Stimulated activated CD8-positive, alpha-beta memory T cell treated with anti-CD3 and anti-CD28 coated beads, Interleukin-12 subunit alpha, Interleukin-12 subunit beta, amount 100 ng/mL, for 24 hours (primary cell): ENCODE measurements around the gene BARD1.
"Not testable (repeated sequence)": the region's sequence is repeated elsewhere in the genome, so short reads cannot be mapped to it uniquely, and the experiment has no call there.

Experiments used
- DNase-seq: peaks from one replicate; pipeline ENCODE4 v3.0.0-alpha.2; 2020; ENCODE audit errors: extremely low read depth

Gene BARD1

GRCh38 chr2:214808981-214809750 is at the start of gene BARD1:
Gene BARD1, minus strand, starts transcription at chr2:214809683. Its CDS starts 114 bp downstream, at chr2:214809569.
- peak; percentile 7 for DNase-seq

DNA sequence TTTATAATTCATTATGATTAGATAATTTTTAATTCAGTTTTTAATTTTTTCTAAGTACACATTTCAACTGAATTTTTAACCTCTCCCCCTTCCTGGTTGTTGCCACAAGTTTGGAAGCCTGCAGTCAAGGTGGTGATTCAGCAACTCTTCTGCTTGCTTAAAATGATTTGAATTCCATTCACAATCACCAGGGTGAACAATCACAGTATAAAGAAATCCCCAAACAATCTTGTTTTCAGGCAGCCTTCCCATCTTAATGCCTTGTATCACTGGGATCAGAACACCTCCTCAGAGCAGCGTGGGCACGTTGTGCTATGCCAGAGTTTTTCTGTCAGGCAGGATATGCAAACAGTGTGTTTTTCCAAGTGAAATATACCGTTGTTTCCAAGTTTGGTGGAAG is 46.7 kb upstream of the BARD1 start:
- DNase-seq: no peak

GRCh38 chr2:214853906-214854305 is 44.4 kb upstream of the BARD1 start:
- no peak for DNase-seq

- DNase-seq: no peak
Measured at GRCh38 chr2:214843823-214844222, 34.3 kb upstream of the BARD1 start.

DNA sequence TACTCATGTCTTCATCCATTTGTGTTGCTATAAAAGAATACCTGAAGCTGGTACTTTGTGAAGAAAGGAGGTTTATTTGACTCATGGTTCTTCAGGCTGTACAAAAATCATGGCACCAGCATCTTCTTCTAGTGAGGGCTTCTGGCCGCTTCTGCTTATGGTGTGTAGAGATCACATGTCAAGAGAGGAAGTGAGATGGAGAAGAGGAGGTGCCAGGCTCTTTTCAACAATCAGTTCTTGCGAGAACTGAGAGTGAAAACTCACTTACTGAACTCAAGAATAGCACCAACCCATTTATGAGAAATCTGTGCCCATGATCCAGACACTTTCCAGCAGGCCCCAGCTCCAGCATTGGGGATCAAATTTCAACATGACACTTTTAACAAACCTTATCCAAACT is 30.0 kb upstream of the BARD1 start:
- DNase-seq: no peak

GRCh38 chr2:214837466-214837865 is 28.0 kb upstream of the BARD1 start:
- no peak for DNase-seq

DNA sequence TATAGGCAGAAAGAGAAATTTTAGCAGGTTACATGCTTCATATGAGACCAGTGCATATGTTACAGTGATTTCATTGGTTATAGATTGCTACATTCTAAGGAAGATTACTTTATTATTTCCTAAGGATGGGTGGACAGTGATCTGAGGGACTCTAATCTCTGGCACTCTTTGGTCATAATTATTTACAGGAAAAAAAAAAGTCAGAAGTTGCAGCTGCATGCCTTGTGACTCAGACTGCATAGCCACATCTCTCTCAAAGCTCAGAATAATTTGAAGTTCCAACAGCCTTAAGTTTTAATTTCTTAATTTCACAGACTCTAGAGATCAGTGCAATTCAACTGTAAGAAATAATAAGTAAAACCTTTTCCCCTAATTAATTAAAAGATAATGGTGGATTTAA is 27.1 kb upstream of the BARD1 start:
- DNase-seq: no peak

DNA sequence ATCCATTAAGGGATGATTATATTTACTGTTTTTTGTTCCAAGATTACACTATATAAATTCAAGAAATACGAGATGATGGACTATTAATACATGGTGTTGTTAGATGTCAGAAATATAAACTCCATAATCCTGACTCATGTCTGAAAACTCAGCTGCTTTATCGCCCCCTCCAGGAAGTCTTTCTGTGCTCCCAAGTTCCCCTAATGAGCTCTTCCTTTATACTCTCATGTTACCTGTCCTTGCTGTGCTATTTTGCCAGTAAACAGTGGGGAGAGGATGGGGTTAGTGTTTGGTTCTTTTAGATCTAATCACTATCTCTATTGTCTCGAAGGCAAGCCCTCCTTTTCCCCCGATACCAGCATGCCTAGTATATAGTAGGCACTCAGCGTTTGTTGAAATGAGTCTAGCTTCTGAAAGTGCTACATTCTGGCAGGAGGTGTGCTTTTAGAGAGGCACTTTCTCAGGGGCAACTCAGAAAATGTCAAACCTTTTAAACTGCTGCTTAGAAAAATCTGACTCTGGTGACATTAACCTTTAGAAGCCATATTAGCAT is 21.4 kb upstream of the BARD1 start:
- DNase-seq: no peak

- no peak for DNase-seq
Measured at GRCh38 chr2:214816008-214816533, 6.6 kb upstream of the BARD1 start.

DNA sequence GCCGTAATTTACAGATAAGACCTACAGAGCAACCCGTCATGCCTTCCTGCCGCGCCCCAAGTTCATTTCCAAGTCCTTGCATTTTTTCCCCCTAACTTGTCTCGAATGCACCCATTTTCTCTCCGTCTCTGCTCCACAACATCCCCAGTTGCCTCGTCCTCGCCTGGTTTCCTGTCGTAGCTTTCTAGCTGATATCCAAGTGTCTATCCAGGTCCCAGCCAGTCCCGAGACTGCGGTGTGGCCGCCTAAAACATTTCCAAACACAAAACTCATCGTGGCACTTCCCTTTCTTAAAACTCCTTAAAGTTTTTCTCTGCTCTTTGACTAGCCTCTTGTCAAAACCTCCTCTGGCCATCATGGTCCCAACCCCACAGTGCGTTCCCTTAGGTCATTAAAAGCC is 1.2 kb upstream of the BARD1 start:
- DNase-seq: no peak

DNA sequence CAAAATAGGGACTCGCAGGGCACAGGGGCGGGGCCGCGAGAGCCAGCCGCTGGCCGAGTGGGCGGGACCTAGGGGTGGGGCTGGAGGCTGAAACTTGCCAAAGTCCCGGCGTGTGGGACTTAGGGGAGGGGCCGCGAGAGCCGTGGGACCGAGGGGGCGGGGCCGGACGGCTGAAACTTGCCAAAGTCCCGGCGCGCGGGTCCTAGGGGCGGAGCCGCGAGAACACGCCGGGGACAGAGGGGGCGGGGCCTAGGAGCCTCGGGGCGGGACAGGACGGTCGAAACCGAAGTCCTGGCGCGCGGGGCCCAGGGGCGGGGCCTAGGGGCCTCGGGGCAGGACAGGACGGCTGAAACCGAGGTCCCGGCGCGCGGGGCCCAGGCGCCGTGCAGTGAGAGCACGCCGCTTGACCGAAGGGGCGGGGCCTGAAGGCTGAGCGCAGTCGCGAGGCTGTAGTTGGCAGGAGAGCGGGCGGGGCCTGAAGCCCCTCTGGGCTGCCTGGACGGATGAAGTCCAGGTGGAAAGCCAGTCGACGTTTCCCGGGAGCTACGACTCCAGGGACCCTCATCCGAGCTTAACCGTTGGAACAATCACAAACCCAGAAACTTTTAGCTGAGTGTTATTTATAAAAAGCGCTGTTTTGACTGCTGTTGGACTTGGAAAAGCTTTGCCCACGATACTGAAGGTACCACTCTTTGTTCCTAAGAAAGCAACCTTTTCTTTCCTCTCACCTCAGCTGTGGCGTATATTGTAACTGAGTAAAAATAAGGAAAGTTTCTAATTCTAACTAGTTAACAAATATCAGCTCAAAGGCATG is 475 bp upstream of the BARD1 start:
- peak; percentile 99 for DNase-seq

GRCh38 chr2:214807653-214808052 is 1.8 kb downstream of the BARD1 start:
- DNase-seq: no peak

GRCh38 chr2:214801768-214802397 is 7.6 kb downstream of the BARD1 start:
- no peak for DNase-seq

DNA sequence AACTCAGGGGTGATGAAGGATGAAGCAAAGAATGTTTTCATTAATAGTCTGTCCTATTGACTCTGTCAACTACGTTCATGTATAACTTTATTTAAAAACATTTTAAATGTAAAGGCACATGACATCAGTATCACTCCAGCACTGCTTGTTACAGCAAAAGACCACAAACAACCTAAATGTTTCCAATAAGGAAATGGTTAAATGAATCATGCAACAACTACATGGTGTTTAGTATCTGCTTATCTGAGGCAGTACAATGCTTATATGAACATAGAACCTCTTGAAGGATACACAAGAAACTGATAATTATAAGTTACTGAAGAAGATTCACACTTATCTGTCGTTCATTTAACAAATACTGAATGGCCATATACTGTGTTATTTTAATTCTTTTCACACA is 8.4 kb downstream of the BARD1 start:
- no peak for DNase-seq

GRCh38 chr2:214800180-214800579 is 9.3 kb downstream of the BARD1 start:
- no peak for DNase-seq

DNA sequence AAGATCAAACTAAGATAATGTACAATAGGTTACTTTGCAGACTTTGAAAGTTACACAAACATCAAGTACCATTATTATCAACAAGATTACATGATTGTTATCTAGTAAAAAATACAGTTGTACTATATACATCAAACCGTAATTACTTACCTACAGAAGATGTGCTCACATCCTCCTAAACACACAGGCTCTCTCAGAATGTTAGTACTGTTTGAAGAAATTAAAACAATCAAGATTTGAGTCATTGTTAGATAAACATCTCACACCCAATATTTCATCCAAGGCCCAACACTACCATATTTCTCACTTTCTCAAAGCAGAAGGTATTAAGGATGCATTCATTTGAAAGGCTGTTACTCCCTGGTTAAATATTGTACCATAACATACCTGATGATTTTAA is 12.6 kb downstream of the BARD1 start:
- DNase-seq: no peak

DNA sequence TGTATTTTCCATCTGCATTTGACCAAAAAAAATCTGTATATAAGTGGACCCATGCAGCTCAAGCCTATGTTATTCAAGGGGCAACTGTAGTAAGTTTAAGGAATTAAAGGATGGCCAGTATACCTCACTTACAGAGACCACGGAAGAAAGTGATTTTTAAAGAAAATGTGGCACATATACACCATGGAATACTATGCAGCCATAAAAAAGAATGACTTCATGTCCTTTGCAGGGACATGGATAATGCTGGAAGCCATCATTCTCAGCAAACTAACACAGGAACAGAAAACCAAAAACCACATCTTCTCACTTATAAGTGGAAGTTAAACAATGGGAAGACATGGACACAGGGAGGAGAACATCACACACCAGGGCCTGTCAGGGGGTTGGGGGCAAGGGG is 26.3 kb downstream of the BARD1 start:
- DNase-seq: not testable (repeated sequence)

DNA sequence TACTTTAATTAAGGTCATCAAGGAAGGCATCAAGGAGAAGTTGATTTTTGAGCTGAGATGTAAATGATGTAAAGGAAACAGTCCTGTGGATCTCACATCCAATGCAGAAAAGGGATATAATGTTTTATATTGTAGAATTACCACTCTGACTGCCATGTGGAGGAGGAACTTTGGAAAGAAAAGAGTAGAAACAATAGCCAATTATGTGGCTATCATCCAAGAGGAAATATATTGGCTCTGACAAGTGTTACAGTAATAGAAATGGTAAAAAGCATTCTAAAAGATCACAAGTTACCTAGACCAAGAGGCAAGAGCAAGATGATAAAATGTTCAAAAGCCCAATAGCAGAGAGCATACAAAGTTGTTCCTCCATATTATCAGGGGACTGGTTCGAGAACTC is 26.8 kb downstream of the BARD1 start:
- DNase-seq: no peak

- no peak for DNase-seq
Measured at GRCh38 chr2:214781226-214781625, 28.3 kb downstream of the BARD1 start.

- DNase-seq: no peak
Measured at GRCh38 chr2:214775971-214776370, 33.5 kb downstream of the BARD1 start.

DNA sequence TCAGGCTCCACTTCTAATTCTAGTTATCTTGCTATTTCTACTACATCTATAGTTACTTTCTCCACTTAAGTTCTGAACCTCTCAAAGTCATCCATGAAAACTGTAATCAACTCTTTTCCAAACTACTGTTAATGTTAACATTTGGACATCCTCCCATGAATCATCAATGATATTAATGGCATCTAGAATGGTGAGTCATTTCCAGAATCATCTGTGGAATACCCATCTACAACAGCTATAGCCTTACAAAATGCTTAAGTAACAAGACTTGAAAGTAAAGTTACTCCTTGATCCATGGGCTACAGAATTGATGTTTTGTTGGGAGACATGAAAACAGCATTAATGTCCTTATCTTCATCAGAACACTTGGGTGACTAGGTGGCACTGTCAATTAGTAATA is 35.4 kb downstream of the BARD1 start:
- DNase-seq: no peak

GRCh38 chr2:214772443-214773015 is 37.0 kb downstream of the BARD1 start:
- DNase-seq: no peak
